Osteocyte (in vitro differentiated cells): ENCODE measurements around the gene UFSP2. TPM values are rescaled to one million over a fixed set of nuclear protein-coding genes. Genes with fewer than 3 reads are reported as not detected.

Experiments
- DNase-seq: peaks from one replicate; pipeline ENCODE4 v3.0.0; 2021; ENCODE audit warnings: mixed read lengths; ENCODE audit not compliant: unreplicated experiment; ENCODE audit errors: extremely low spot score
- H3K27ac Mint-ChIP-seq: one replicate; pipeline ENCODE4 v1.8.0; 2021; ENCODE audit warnings: mild to moderate bottlenecking, mixed read lengths; ENCODE audit not compliant: unreplicated experiment
- H3K27me3 Mint-ChIP-seq: one replicate; pipeline ENCODE4 v1.8.0; 2021; ENCODE audit warnings: mixed read lengths; ENCODE audit not compliant: unreplicated experiment
- H3K36me3 Mint-ChIP-seq: one replicate; pipeline ENCODE4 v1.8.0; 2021; ENCODE audit warnings: mixed read lengths; ENCODE audit not compliant: unreplicated experiment
- H3K4me1 Mint-ChIP-seq: one replicate; pipeline ENCODE4 v1.8.0; 2021; ENCODE audit warnings: mixed read lengths; ENCODE audit not compliant: unreplicated experiment
- H3K4me3 Mint-ChIP-seq: one replicate; pipeline ENCODE4 v1.8.0; 2021; ENCODE audit warnings: mild to moderate bottlenecking, moderate library complexity, mixed read lengths; ENCODE audit not compliant: unreplicated experiment
- H3K9me3 Mint-ChIP-seq: one replicate; pipeline ENCODE4 v1.8.0; 2021; ENCODE audit warnings: mixed read lengths; ENCODE audit not compliant: unreplicated experiment
- total RNA-seq: library from RNA; stranded (reverse); gene quantifications from 2 replicates; pipeline ENCODE4 v1.2.1, GENCODE V29; 2021
- TF ChIP-seq, protein P1 (sequence below): fragments of 200-600 bp; sonication (generic); IDR thresholded peaks from 2 replicates; pipeline ENCODE4 v1.5.0; 2021; ENCODE audit warnings: antibody characterized with exemption, mild to moderate bottlenecking, moderate library complexity

UFSP2 gene
- total RNA-seq, 1 donor from 2014 or later: 28.6 TPM

- Mint-ChIP-seq H3K27ac (no peak overlapping the region), H3K27me3 (no peaks in the 10 kb centered on the region), H3K4me3 (no peak overlapping the region)
Observed at GRCh38 chr4:185435466-185435865, 9.7 kb upstream of the UFSP2 start.

GRCh38 chr4:185429660-185430059, 3.9 kb upstream of the UFSP2 start:
- Mint-ChIP-seq H3K27me3 (no peaks in the 10 kb centered on the region), H3K36me3 (no peaks in the 10 kb centered on the region), H3K4me1 (peaks cover 6% of the 10 kb centered on the region), H3K27ac (no peak overlapping the region), H3K9me3 (no peaks in the 10 kb centered on the region), H3K4me3 (no peak overlapping the region)
- DNase-seq: no peak
- TF ChIP-seq, protein P1, sequence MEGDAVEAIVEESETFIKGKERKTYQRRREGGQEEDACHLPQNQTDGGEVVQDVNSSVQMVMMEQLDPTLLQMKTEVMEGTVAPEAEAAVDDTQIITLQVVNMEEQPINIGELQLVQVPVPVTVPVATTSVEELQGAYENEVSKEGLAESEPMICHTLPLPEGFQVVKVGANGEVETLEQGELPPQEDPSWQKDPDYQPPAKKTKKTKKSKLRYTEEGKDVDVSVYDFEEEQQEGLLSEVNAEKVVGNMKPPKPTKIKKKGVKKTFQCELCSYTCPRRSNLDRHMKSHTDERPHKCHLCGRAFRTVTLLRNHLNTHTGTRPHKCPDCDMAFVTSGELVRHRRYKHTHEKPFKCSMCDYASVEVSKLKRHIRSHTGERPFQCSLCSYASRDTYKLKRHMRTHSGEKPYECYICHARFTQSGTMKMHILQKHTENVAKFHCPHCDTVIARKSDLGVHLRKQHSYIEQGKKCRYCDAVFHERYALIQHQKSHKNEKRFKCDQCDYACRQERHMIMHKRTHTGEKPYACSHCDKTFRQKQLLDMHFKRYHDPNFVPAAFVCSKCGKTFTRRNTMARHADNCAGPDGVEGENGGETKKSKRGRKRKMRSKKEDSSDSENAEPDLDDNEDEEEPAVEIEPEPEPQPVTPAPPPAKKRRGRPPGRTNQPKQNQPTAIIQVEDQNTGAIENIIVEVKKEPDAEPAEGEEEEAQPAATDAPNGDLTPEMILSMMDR: no peak

More at GRCh38 chr4:185435466-185435865, 9.7 kb upstream of the UFSP2 start:
- Mint-ChIP-seq H3K36me3 (no peaks in the 10 kb centered on the region), H3K9me3 (no peaks in the 10 kb centered on the region), H3K4me1 (no peaks in the 10 kb centered on the region)
- DNase-seq: no peak
- TF ChIP-seq, protein P1: no peak

DNA sequence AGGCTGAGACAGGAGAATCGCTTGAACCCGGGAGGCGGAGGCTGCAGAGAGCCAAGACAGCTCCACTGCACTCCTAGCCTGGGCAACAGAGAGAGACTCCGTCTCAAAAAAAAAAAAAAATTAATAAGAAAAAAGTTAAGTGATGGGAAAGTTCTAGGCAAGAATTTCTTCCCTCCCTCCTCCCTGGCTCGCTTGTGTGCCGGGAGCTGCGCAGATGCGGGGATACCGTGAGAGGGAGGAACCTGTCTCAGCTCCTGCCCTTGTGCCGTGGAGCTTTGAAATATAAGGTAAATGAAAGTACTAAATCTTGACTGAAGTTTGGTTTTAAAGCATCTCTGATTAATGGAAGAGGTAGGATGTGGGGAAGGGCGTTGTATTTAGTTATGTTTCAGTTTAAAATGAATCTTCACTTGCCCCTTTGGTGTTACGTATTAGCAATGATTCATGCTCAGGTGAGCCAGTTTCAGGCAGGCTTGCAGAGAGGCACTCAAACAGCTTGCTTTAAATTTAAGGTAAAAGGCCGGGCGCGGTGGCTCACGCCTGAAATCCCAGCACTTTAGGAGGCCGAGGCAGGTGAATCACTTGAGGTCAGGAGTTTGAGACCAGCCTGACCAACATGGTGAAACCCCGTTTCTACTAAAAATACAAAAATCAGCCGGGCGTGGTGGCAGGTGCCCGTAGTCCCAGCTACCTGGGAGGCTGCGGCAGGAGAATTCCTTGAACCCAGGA, 1.4 kb upstream of the UFSP2 start:
- Mint-ChIP-seq H3K4me3 (peak overlapping the region; percentile 28), H3K9me3 (no peaks in the 10 kb centered on the region), H3K36me3 (peaks cover 3% of the 10 kb centered on the region), H3K4me1 (peaks cover 23% of the 10 kb centered on the region), H3K27ac (peak overlapping the region; percentile 100), H3K27me3 (no peaks in the 10 kb centered on the region)
- TF ChIP-seq, protein P1: no peak
- no peak for DNase-seq

- Mint-ChIP-seq H3K27ac (peak overlapping the region; percentile 100), H3K4me1 (peaks cover 30% of the 10 kb centered on the region), H3K9me3 (no peaks in the 10 kb centered on the region), H3K27me3 (no peaks in the 10 kb centered on the region), H3K4me3 (peak overlapping the region; percentile 87), H3K36me3 (peaks cover 10% of the 10 kb centered on the region)
- TF ChIP-seq, protein P1: no peak
- DNase-seq: no peak
Observed at GRCh38 chr4:185424905-185425646, 688 bp downstream of the UFSP2 start.
